GM19239 (cell line): ENCODE measurements around the gene FES.

Experiments
- DNase-seq: peaks from one replicate; pipeline ENCODE4 v3.0.0; 2011; ENCODE audit warnings: low spot score; ENCODE audit not compliant: insufficient read length
- FAIRE-seq: peaks from 2 replicates; lab custom pipeline; 2011; peaks lifted over from hg19 to GRCh38; lab: Jason Lieb, UNC

FES gene

DNA sequence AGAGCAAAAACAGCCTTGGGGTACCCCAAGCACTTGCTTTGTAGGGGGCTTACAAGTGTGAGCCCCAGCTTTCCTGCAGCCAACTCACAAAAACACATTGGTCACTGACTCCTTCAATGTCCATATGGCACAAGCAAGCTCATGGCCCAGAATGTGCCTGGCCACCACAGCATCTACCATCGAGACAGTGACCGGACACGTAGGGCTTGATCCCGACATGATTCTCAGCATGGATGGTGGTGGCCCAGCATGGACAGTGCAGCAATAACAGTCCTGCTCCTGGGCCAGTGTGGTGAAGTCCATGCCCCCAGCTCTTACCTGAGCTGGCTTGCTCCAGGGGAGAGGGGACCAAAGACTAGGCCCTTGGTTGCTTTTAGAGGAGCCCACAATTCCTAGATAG is 56.7 kb downstream of the FES start:
- no peak for DNase-seq
- FAIRE-seq = no peak

DNA sequence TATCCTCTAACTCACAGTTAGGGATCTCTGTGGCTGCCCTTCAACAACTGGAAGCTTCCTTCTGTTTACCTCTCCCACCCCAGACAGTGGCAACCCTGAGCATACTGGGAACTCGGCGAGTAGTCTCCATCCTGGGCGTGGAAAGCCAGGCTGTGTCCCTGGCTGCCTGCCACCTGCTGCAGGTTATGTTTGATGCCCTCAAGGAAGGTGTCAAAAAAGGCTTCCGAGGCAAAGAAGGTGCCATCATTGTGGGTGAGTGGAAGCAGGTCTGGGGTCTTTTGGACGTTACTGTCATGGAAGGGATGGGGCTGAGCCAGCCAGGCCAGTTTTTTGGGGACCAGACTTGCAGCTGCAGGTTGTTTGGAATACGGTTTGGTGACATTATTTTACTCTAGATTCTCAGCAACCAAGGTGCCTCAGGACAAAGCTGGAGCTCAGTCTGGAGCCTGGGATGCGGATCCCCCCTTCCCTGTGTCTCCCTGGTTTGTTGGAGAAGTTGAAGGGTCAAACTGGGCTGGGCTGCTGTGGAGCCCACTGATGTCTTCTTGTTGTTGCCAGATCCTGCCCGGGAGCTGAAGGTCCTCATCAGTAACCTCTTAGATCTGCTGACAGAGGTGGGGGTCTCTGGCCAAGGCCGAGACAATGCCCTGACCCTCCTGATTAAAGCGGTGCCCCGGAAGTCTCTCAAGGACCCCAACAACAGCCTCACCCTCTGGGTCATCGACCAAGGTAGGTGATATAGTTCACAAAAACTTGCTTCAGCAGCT is 58.2 kb downstream of the FES start:
- FAIRE-seq (no peak), DNase-seq (no peak)

- FAIRE-seq = no peak
- no peak for DNase-seq
These were observed 60.8 kb downstream of the FES start for GRCh38 chr15:90945091-90945490.
